SK-N-SH (cell line): ENCODE measurements around the gene TTC23L. TPM values are rescaled to one million over a fixed set of nuclear protein-coding genes. Genes with fewer than 3 reads are reported as not detected.
A peak's percentile ranks its signal among the peaks of the same experiment; 100 is the strongest.

ENCODE experiments used
- CTCF ChIA-PET: fragments of 300-600, 350-600 bp; formaldehyde crosslinking; extraction: SDS; loops from one replicate; lab custom pipeline; 2021; lab: Yijun Ruan, JAX
- POLR2A ChIA-PET: fragments of 350-600 bp; sonication (Branson Sonifier 250); formaldehyde crosslinking; extraction: SDS; loops from one replicate; lab custom pipeline; 2020; ENCODE audit warnings: antibody characterized with exemption, inconsistent platforms; lab: Yijun Ruan, JAX
- DNase-seq: peaks from one replicate; pipeline ENCODE4 v3.0.0; 2012
- H2AFZ ChIP-seq: fragments of 200-600 bp; sonication (generic); 2 replicates; pipeline ENCODE4 v1.8.1; 2016; ENCODE audit warnings: antibody characterized with exemption, mild to moderate bottlenecking, low read depth
- H3F3A ChIP-seq: fragments of 200-600 bp; sonication (generic); replicated peaks from 2 replicates; pipeline ENCODE3; 2016; ENCODE audit warnings: antibody characterized with exemption, mild to moderate bottlenecking; ENCODE audit not compliant: insufficient read depth
- H3K27ac ChIP-seq, 2 experiments: fragments of 200-500 bp in 1 of 2; fragments of 200-600 bp in 1 of 2; sonication (Bioruptor generic) in 1 of 2; sonication (generic), shearing (Covaris generic) in 1 of 2; 2 replicates each; pipeline versions ENCODE4 v1.5.1 to v1.6.1; 2014 to 2016; ENCODE audit warnings: low read depth in 2 of 2, inconsistent platforms in 1 of 2, low read length in 1 of 2, mild to moderate bottlenecking in 1 of 2, mixed read lengths in 1 of 2
- H3K27me3 ChIP-seq: fragments of 200-600 bp; sonication (generic), shearing (Covaris generic); 2 replicates; pipeline ENCODE4 v1.6.1; 2016; ENCODE audit warnings: mixed run types; ENCODE audit not compliant: insufficient read depth
- H3K36me3 ChIP-seq, 2 experiments: fragments of 200-500 bp in 1 of 2; fragments of 200-600 bp in 1 of 2; sonication (Bioruptor generic) in 1 of 2; sonication (generic) in 1 of 2; replicated peaks in 1 of 2; 2 replicates each; pipeline versions ENCODE3 to v1.5.1; 2014 to 2016; ENCODE audit warnings: low read length in 1 of 2, mild to moderate bottlenecking in 1 of 2; ENCODE audit not compliant: insufficient read depth in 2 of 2, control insufficient read depth in 1 of 2
- H3K4me1 ChIP-seq, 2 experiments: fragments of 200-500 bp in 1 of 2; fragments of 200-600 bp in 1 of 2; sonication (Bioruptor generic) in 1 of 2; sonication (generic), shearing (Covaris generic) in 1 of 2; 2 replicates each; pipeline versions ENCODE4 v1.5.1 to v1.6.1; 2014 to 2016; ENCODE audit warnings: low read depth in 1 of 2, low read length in 1 of 2, mixed run types in 1 of 2; ENCODE audit not compliant: insufficient read depth in 2 of 2, control insufficient read depth in 1 of 2
- H3K4me2 ChIP-seq: fragments of 200-600 bp; sonication (generic), shearing (Covaris generic); 2 replicates; pipeline ENCODE4 v1.6.1; 2017; ENCODE audit warnings: mixed run types
- H3K4me3 ChIP-seq, 2 experiments: fragments of 200-500 bp in 1 of 2; fragments of 200-600 bp in 1 of 2; sonication (Bioruptor generic) in 1 of 2; sonication (generic), shearing (Covaris generic) in 1 of 2; 2 replicates each; pipeline versions ENCODE4 v1.5.1 to v1.8.1; 2014 to 2016; ENCODE audit warnings: low read depth in 2 of 2, inconsistent platforms in 1 of 2, low read length in 1 of 2, mild to moderate bottlenecking in 1 of 2, mixed read lengths in 1 of 2, moderate library complexity in 1 of 2
- H3K79me2 ChIP-seq: fragments of 200-600 bp; sonication (generic); 2 replicates; pipeline ENCODE4 v1.8.1; 2017; ENCODE audit warnings: mild to moderate bottlenecking; ENCODE audit not compliant: insufficient read depth
- H3K9ac ChIP-seq: fragments of 200-600 bp; sonication (generic); 2 replicates; pipeline ENCODE4 v1.6.1; 2017; ENCODE audit warnings: mixed run types
- H3K9me2 ChIP-seq: fragments of 200-600 bp; sonication (generic); 2 replicates; pipeline ENCODE4 v1.6.1; 2017; ENCODE audit warnings: mixed run types
- H3K9me3 ChIP-seq: fragments of 200-600 bp; sonication (generic); 2 replicates; pipeline ENCODE4 v1.6.1; 2017; ENCODE audit warnings: mixed run types, mild to moderate bottlenecking, moderate library complexity
- H4K20me1 ChIP-seq: fragments of 200-600 bp; sonication (generic); 2 replicates; pipeline ENCODE4 v1.6.1; 2017; ENCODE audit warnings: mild to moderate bottlenecking, mixed run types; ENCODE audit not compliant: insufficient read depth
- ELF1 ChIP-seq: IDR thresholded peaks from 2 replicates; pipeline ENCODE4 v1.4.0; 2012
- GABPA ChIP-seq: IDR thresholded peaks from 2 replicates; pipeline ENCODE4 v1.4.0; 2012; ENCODE audit warnings: low read depth, mild to moderate bottlenecking
- JUND ChIP-seq: IDR thresholded peaks from 2 replicates; pipeline ENCODE4 v1.4.0; 2012
- MAX ChIP-seq: IDR thresholded peaks from 2 replicates; pipeline ENCODE4 v1.4.0; 2012; ENCODE audit warnings: low read depth
- MEF2A ChIP-seq: IDR thresholded peaks from 2 replicates; pipeline ENCODE4 v1.4.0; 2012; ENCODE audit warnings: low read depth, borderline replicate concordance
- NFIC ChIP-seq: IDR thresholded peaks from 2 replicates; pipeline ENCODE4 v1.4.0; 2012; ENCODE audit warnings: borderline replicate concordance
- NRF1 ChIP-seq: IDR thresholded peaks from 2 replicates; pipeline ENCODE4 v1.6.1; 2012; ENCODE audit warnings: low read depth, mild to moderate bottlenecking, low read length
- PBX3 ChIP-seq: IDR thresholded peaks from 2 replicates; pipeline ENCODE4; 2012
- RCOR1 ChIP-seq: fragments of 150-350 bp; IDR thresholded peaks from 2 replicates; pipeline ENCODE4 v1.6.1; 2017; ENCODE audit warnings: antibody characterized with exemption, low read length
- REST ChIP-seq: IDR thresholded peaks from 2 replicates; pipeline ENCODE4 v1.6.1; 2012; ENCODE audit warnings: mild to moderate bottlenecking, low read depth, low read length, moderate library complexity
- RFX5 ChIP-seq: IDR thresholded peaks from 2 replicates; pipeline ENCODE4 v1.6.1; 2012; ENCODE audit warnings: mild to moderate bottlenecking, improper control_type of control experiment, low read length
- SMC3 ChIP-seq: IDR thresholded peaks from 2 replicates; pipeline ENCODE4 v1.6.1; 2012; ENCODE audit warnings: low read depth, low read length, improper control_type of control experiment
- TEAD4 ChIP-seq: IDR thresholded peaks from 2 replicates; pipeline ENCODE4 v1.4.0; 2012; ENCODE audit warnings: mild to moderate bottlenecking, borderline replicate concordance; ENCODE audit not compliant: insufficient read depth
- WGBS: methylation state at CpG from one replicate; pipeline ENCODE4 v1.1.6; 2017; ENCODE audit warnings: low lambda C conversion rate; 5-methylcytosine and 5-hydroxymethylcytosine counted together
- polyA plus RNA-seq, 3 experiments: library from polyadenylated mRNA; depleted of rRNA; stranded (reverse); fragments of >200 nt; gene quantifications; 2 replicates each; pipeline ENCODE4 v1.2.3, GENCODE V29; 2012
- TF ChIP-seq, protein P1 (sequence below): IDR thresholded peaks from 2 replicates; pipeline ENCODE4 v1.4.0; 2012; ENCODE audit warnings: low read depth, borderline replicate concordance
- TF ChIP-seq, protein P2 (sequence below): IDR thresholded peaks from 2 replicates; pipeline ENCODE4 v1.4.0; 2012; ENCODE audit warnings: low read depth, borderline replicate concordance

Gene TTC23L
- polyA plus RNA-seq, 1 of the 3 experiments (the other 2 are of a cell fraction) = 0.49 TPM

DNA sequence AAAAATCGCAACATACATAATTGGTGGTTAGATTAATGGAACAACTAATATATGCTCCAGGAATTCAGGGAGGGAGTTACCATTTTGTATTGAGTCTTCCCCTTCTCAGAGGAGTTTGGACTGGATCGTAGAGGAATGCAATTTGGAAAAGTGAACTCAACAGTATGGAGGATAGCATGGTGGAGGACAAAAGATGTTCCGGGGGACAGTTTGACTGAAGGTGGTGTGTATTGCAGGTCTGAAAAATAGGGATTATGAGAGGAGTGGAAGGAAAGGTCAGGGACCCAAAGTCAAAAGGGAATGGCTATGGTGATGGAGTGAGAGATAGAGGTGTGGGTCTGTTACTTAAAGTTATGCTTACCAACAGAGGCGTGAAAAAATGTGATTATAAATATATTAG lies 91.9 kb downstream of the TTC23L start:
- H3K9me3 ChIP-seq = no peaks in the 10 kb centered on the region
- CTCF ChIA-PET = interaction anchor here (0.6 kb wide), 1 partner anchor 28 kb away, joined by 3 read pairs; no protein-coding TSS in a partner anchor
- no peak for DNase-seq
- peak overlapping the region; percentile 92; the same call in 1 of the 2 replicates for H2AFZ ChIP-seq
- peaks cover 23% of the 10 kb centered on the region for H3F3A ChIP-seq
- TF ChIP-seq SMC3 = no peak
- TF ChIP-seq, protein P1, sequence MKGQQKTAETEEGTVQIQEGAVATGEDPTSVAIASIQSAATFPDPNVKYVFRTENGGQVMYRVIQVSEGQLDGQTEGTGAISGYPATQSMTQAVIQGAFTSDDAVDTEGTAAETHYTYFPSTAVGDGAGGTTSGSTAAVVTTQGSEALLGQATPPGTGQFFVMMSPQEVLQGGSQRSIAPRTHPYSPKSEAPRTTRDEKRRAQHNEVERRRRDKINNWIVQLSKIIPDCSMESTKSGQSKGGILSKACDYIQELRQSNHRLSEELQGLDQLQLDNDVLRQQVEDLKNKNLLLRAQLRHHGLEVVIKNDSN = no peak
- TF ChIP-seq, protein P2, sequence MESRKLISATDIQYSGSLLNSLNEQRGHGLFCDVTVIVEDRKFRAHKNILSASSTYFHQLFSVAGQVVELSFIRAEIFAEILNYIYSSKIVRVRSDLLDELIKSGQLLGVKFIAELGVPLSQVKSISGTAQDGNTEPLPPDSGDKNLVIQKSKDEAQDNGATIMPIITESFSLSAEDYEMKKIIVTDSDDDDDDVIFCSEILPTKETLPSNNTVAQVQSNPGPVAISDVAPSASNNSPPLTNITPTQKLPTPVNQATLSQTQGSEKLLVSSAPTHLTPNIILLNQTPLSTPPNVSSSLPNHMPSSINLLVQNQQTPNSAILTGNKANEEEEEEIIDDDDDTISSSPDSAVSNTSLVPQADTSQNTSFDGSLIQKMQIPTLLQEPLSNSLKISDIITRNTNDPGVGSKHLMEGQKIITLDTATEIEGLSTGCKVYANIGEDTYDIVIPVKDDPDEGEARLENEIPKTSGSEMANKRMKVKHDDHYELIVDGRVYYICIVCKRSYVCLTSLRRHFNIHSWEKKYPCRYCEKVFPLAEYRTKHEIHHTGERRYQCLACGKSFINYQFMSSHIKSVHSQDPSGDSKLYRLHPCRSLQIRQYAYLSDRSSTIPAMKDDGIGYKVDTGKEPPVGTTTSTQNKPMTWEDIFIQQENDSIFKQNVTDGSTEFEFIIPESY = no peak
- TF ChIP-seq MAX = no peak
- no peak for TF ChIP-seq RCOR1
- TF ChIP-seq REST = no peak
- no peak for TF ChIP-seq GABPA
- TF ChIP-seq ELF1 = no peak
- TF ChIP-seq RFX5 = no peak
- TF ChIP-seq PBX3 = no peak
- no peak for TF ChIP-seq TEAD4
- TF ChIP-seq NRF1 = no peak
- TF ChIP-seq JUND = no peak
- no peak for TF ChIP-seq MEF2A
- no peak for TF ChIP-seq NFIC
- peak overlapping the region; percentile 81 to 86; a peak in 3 of 4 replicates for H3K27ac ChIP-seq
- H3K4me1 ChIP-seq = peaks cover 0 to 9% of the 10 kb centered on the region in 2 experiments; a peak in 3 of 4 replicates
- H3K36me3 ChIP-seq = peaks cover 16 to 24% of the 10 kb centered on the region in 2 experiments
- no peaks in the 10 kb centered on the region for H3K9me2 ChIP-seq
- no peaks in the 10 kb centered on the region for H3K27me3 ChIP-seq
- peak overlapping the region; percentile 68 for H3K4me2 ChIP-seq
- WGBS = 86% methylated on average over 4 of the region's 4 CpGs
- H3K4me3 ChIP-seq = peak overlapping the region; percentile 93 to 94; a peak in 3 of 4 replicates
- peak overlapping the region; percentile 72 for H3K9ac ChIP-seq
- POLR2A ChIA-PET = interaction anchor here (2.4 kb wide), 1 partner anchor 15 kb away, joined by 32 read pairs; the partner anchor contains the start of genes BRIX1 and RAD1
- peaks cover 50% of the 10 kb centered on the region for H3K79me2 ChIP-seq
- H4K20me1 ChIP-seq = no peaks in the 10 kb centered on the region
